SKM-1 (cell line): ENCODE results near the gene LIMK2.
"Not testable (repeated sequence)": the region's sequence is repeated elsewhere in the genome, so short reads cannot be mapped to it uniquely, and the experiment has no call there.

Source experiments
- DNase-seq: peaks from one replicate; lab custom pipeline; 2025; ENCODE audit not compliant: unreplicated experiment; lab: John Stamatoyannopoulos, UW

The LIMK2 gene

GRCh38 chr22:31288496-31289240 lies 76.6 kb downstream of the LIMK2 start:
- peak; percentile 33 for DNase-seq

- DNase-seq = no peak
Observed at GRCh38 chr22:31289344-31289743, 77.2 kb downstream of the LIMK2 start.

- DNase-seq = peak; percentile 79
Observed at GRCh38 chr22:31290494-31291471, 78.7 kb downstream of the LIMK2 start.

- no peak for DNase-seq
Observed at GRCh38 chr22:31291481-31292235, 79.6 kb downstream of the LIMK2 start.

- peak; percentile 71 for DNase-seq
Observed at GRCh38 chr22:31292236-31292989, 80.3 kb downstream of the LIMK2 start, which contains the start of gene PIK3IP1. Gene PIK3IP1 (minus strand): TSS chr22:31292488. CDS start chr22:31292344, 144 bp downstream.

- DNase-seq = no peak
Observed at GRCh38 chr22:31295360-31295759, 83.3 kb downstream of the LIMK2 start.

GRCh38 chr22:31295831-31296657 lies 83.9 kb downstream of the LIMK2 start:
- DNase-seq = no peak

- no peak for DNase-seq
Observed at GRCh38 chr22:31300896-31301295, 88.8 kb downstream of the LIMK2 start.

GRCh38 chr22:31302006-31302405 lies 89.9 kb downstream of the LIMK2 start:
- DNase-seq = no peak

GRCh38 chr22:31302537-31302936 lies 90.4 kb downstream of the LIMK2 start:
- DNase-seq = no peak

- no peak for DNase-seq
Observed at GRCh38 chr22:31305194-31305593, 93.1 kb downstream of the LIMK2 start.

- DNase-seq = no peak
Observed at GRCh38 chr22:31308181-31308580, 96.1 kb downstream of the LIMK2 start.

- peak; percentile 19 for DNase-seq
Observed at GRCh38 chr22:31313366-31314147, 101.5 kb downstream of the LIMK2 start.

GRCh38 chr22:31314220-31314619 lies 102.1 kb downstream of the LIMK2 start:
- DNase-seq = not testable (repeated sequence)

- no peak for DNase-seq
Observed at GRCh38 chr22:31321421-31321820, 109.3 kb downstream of the LIMK2 start.

- DNase-seq = no peak
Observed at GRCh38 chr22:31323578-31324550, 111.8 kb downstream of the LIMK2 start.

GRCh38 chr22:31326877-31327276 lies 114.8 kb downstream of the LIMK2 start:
- no peak for DNase-seq
